ENCODE data around the gene PTPRN. TPM values are rescaled to one million over a fixed set of nuclear protein-coding genes. Genes with fewer than 3 reads are reported as not detected.
"Not testable (repeated sequence)": the region's sequence is repeated elsewhere in the genome, so short reads cannot be mapped to it uniquely, and the experiment has no call there.

The PTPRN gene
- total RNA-seq, 4 donors from 2014 or later: not detected

- no peak overlapping the region for H3K4me3 ChIP-seq
- TF ChIP-seq CTCF (IDR thresholded peaks at IDR 0.05 in 4 of 5, conservative IDR thresholded peaks at IDR 0.05 in 1 of 5) (no peak), POLR2A (IDR thresholded peaks at IDR 0.05) (no peak)
- H3K9me3 ChIP-seq: no peaks in the 10 kb centered on the region
- ATAC-seq (no peak), DNase-seq (no peak)
- H3K27ac ChIP-seq: no peak overlapping the region
- no peaks in the 10 kb centered on the region for H3K4me1 ChIP-seq
- H3K36me3 ChIP-seq: no peaks in the 10 kb centered on the region
- peaks cover 0 to 7% (median 2%) of the 10 kb centered on the region in 3 donors for H3K27me3 ChIP-seq
- in situ Hi-C loops (cut with MboI; ENCODE audit: low sequenced_read_pairs in 4 of 4): loop anchor here in 2 of 4 donors (25.0 kb wide), 2 partner anchors 261 to 311 kb away; partner anchors contain the start of gene IHH (in 1 of the 2)
- intact Hi-C loops (cut with DNase I; ENCODE audit: low total_unique reads): no loop called here
Observed at GRCh38 chr2:219323434-219323833, 14.2 kb upstream of the PTPRN start.

- no peak overlapping the region for H3K4me3 ChIP-seq
- no peaks in the 10 kb centered on the region for H3K9me3 ChIP-seq
- TF ChIP-seq POLR2A (IDR thresholded peaks at IDR 0.05) (no peak), CTCF (IDR thresholded peaks at IDR 0.05 in 4 of 5, conservative IDR thresholded peaks at IDR 0.05 in 1 of 5) (no peak)
- H3K27me3 ChIP-seq: peaks cover 7 to 22% (median 9%) of the 10 kb centered on the region in 3 donors
- no peaks in the 10 kb centered on the region for H3K36me3 ChIP-seq
- intact Hi-C loops (cut with DNase I; ENCODE audit: low total_unique reads) (no loop called here), in situ Hi-C loops (cut with MboI; ENCODE audit: low sequenced_read_pairs in 4 of 4) (loop anchor here in 2 of 4 donors (25.0 kb wide), 2 partner anchors 253 to 303 kb away; partner anchors contain the start of gene IHH (in 1 of the 2))
- DNase-seq (no peak), ATAC-seq (no peak)
- H3K27ac ChIP-seq: no peak overlapping the region
- H3K4me1 ChIP-seq: no peaks in the 10 kb centered on the region
Observed at GRCh38 chr2:219314804-219315468, 5.7 kb upstream of the PTPRN start.

GRCh38 chr2:219312683-219313263 lies 3.6 kb upstream of the PTPRN start:
- ATAC-seq; DNase-seq; intact Hi-C loops (cut with DNase I; ENCODE audit: low total_unique reads); H3K9me3 ChIP-seq; H3K4me1 ChIP-seq; H3K27ac ChIP-seq; H3K36me3 ChIP-seq; H3K4me3 ChIP-seq: not testable (repeated sequence)
- in situ Hi-C loops (cut with MboI; ENCODE audit: low sequenced_read_pairs in 4 of 4): loop anchor here in 2 of 4 donors (25.0 kb wide), 2 partner anchors 250 to 300 kb away; partner anchors contain the start of gene IHH (in 1 of the 2)
- peaks cover 28 to 41% (median 28%) of the 10 kb centered on the region in 3 donors for H3K27me3 ChIP-seq

DNA sequence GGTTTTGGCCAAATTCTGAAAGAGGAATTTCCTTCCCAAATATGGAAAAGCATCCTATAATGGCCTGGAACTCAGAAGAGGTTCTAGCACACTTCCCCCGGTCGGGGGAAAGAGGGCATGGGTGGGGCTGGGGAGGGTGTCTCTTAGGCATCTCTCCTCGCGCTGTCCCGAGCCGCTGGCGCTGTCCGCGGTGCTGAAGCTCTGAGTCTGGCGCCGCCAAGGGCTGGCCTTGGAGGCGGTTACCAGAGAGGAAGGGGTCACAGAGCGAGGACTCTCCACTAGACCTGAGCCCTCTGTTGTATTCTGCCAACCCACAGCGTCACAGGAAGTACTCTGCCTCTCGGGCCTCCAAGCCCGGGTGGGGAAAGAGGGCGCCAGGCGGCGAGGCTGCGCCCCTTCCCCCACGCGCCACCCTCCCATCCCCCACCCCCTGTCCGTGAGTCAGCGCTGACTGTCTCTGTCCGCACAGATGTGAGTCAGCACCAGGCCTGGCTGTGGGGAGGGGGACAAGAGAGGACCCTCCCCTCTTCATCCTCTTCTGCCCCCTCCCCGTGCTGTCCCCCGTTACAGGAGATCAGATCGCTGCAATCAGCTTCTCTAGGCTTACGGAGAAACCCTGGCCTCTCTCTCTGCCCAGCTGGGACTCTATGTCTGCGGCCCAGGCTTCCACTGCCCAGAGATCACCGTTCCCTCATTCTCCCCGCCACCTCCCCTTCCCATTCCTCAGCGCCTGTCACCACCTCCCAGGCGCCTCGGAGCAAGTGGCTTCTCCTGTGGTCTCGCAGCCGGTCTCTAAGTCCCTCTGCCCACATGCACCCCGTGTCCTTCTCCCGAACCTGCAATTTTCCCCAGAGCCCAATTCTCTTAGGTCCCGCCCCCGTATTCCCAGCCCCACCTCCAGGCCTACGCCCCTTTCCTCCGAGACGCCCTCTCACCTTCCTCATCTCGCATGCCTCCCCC lies 779 bp downstream of the PTPRN start:
- no peaks in the 10 kb centered on the region for H3K4me1 ChIP-seq
- H3K4me3 ChIP-seq: no peak overlapping the region
- H3K27me3 ChIP-seq: peaks cover 28 to 49% (median 30%) of the 10 kb centered on the region in 3 donors
- TF ChIP-seq POLR2A (IDR thresholded peaks at IDR 0.05) (no peak), CTCF (IDR thresholded peaks at IDR 0.05 in 4 of 5, conservative IDR thresholded peaks at IDR 0.05 in 1 of 5) (no peak)
- ATAC-seq: peak in 1 of 2 donors; percentile 42
- intact Hi-C loops (cut with DNase I; ENCODE audit: low total_unique reads): no loop called here
- no peak for DNase-seq
- in situ Hi-C loops (cut with MboI; ENCODE audit: low sequenced_read_pairs in 4 of 4): loop anchor here in 3 of 4 donors (10.0 to 25.0 kb wide), 3 partner anchors 246 to 296 kb away; partner anchors contain the start of genes CFAP65 (in 1 of the 3) and IHH (in 1 of the 3)
- H3K36me3 ChIP-seq: no peaks in the 10 kb centered on the region
- no peak overlapping the region for H3K27ac ChIP-seq
- H3K9me3 ChIP-seq: no peaks in the 10 kb centered on the region

Data from gastrocnemius medialis (tissue), 4 donors.